PC-3 (cell line): ENCODE results near the gene PGA4. TPM values are rescaled to one million over a fixed set of nuclear protein-coding genes. Genes with fewer than 3 reads are reported as not detected.

Source experiments
- ATAC-seq: fragments of 200-7000 bp; cut with Tn5 transposase; 2 replicates; pipeline ENCODE4 v1.9.1; 2020; ENCODE audit warnings: mild to moderate bottlenecking, moderate library complexity
- BruUV-seq: library from RNA; stranded (reverse); fragments of 400-500 nt; replicated peaks from 2 replicates; lab custom pipeline; 2021; lab: Mats Ljungman, UMichigan
- CTCF ChIA-PET: fragments of 300-600 bp; sonication (Branson Sonifier 250); formaldehyde crosslinking; loops from one replicate; lab custom pipeline; 2022; ENCODE audit warnings: antibody characterized with exemption; lab: Charles Lee
- POLR2A ChIA-PET: fragments of 300-600 bp; sonication (Branson Sonifier 250); formaldehyde crosslinking; loops from one replicate; lab custom pipeline; 2022; ENCODE audit warnings: antibody characterized with exemption; ENCODE audit not compliant: unreplicated experiment; lab: Charles Lee
- DNase-seq: peaks from one replicate; pipeline ENCODE4 v3.0.0-alpha.2; 2015
- H2AFZ ChIP-seq: fragments of 300-600 bp; sonication (generic); 2 replicates; pipeline ENCODE4 v1.6.0; 2016; ENCODE audit warnings: antibody characterized with exemption, low read length
- H3F3A ChIP-seq: fragments of 300-600 bp; sonication (generic); one replicate; pipeline ENCODE4 v1.6.0; 2017; ENCODE audit warnings: antibody characterized with exemption, low read length, control low read depth, mild to moderate bottlenecking; ENCODE audit not compliant: unreplicated experiment
- H3K27ac ChIP-seq: fragments of 300-600 bp; sonication (generic); 2 replicates; pipeline ENCODE4 v1.5.1; 2016; ENCODE audit warnings: mild to moderate bottlenecking, low read length
- H3K27me3 ChIP-seq: fragments of 300-600 bp; sonication (generic); 2 replicates; pipeline ENCODE4 v1.6.1; 2016; ENCODE audit warnings: low read length, mixed read lengths
- H3K36me3 ChIP-seq: fragments of 300-600 bp; sonication (generic); 2 replicates; pipeline ENCODE4 v1.6.1; 2016; ENCODE audit warnings: low read depth, mixed run types, low read length, mixed read lengths
- H3K4me1 ChIP-seq: fragments of 300-600 bp; sonication (generic); 2 replicates; pipeline ENCODE4 v1.5.1; 2016; ENCODE audit warnings: low read length; ENCODE audit not compliant: insufficient read depth
- H3K4me2 ChIP-seq: fragments of 300-600 bp; sonication (generic); 2 replicates; pipeline ENCODE4 v1.6.0; 2016; ENCODE audit warnings: low read length
- H3K4me3 ChIP-seq: fragments of 300-600 bp; sonication (generic); 2 replicates; pipeline ENCODE4 v1.5.1; 2016; ENCODE audit warnings: mild to moderate bottlenecking, low read length, mixed read lengths
- H3K79me2 ChIP-seq: fragments of 300-600 bp; sonication (generic); 2 replicates; pipeline ENCODE4 v1.6.1; 2017; ENCODE audit warnings: low read length, mixed read lengths
- H3K9ac ChIP-seq: fragments of 300-600 bp; sonication (generic); 2 replicates; pipeline ENCODE4 v1.6.0; 2016; ENCODE audit warnings: mild to moderate bottlenecking, low read length
- H3K9me2 ChIP-seq: fragments of 300-600 bp; sonication (generic); replicated peaks from 2 replicates; pipeline ENCODE4 v1.6.1; 2016; ENCODE audit warnings: mixed run types, low read length, mixed read lengths
- H3K9me3 ChIP-seq: fragments of 300-600 bp; sonication (generic); 2 replicates; pipeline ENCODE4 v1.6.1; 2016; ENCODE audit warnings: low read length, mixed read lengths
- H4K20me1 ChIP-seq: fragments of 300-600 bp; sonication (generic); 2 replicates; pipeline ENCODE4 v1.6.1; 2016; ENCODE audit warnings: low read length, mixed read lengths
- CTCF ChIP-seq: fragments of 300-600 bp; sonication (generic); conservative IDR thresholded peaks from 2 replicates; pipeline ENCODE4 v1.5.1; 2017; ENCODE audit warnings: antibody characterized with exemption, low read depth, mild to moderate bottlenecking, low read length
- EZH2 ChIP-seq: fragments of 300-600 bp; sonication (generic); IDR thresholded peaks from one replicate; pipeline ENCODE4 v1.6.1; 2017; ENCODE audit warnings: antibody characterized with exemption, mild to moderate bottlenecking, low read length; ENCODE audit not compliant: unreplicated experiment
- EZH2phosphoT487 ChIP-seq: fragments of 300-600 bp; sonication (generic); IDR thresholded peaks from 2 replicates; pipeline ENCODE4 v1.6.1; 2018; ENCODE audit warnings: mild to moderate bottlenecking, antibody characterized with exemption, low read length, borderline replicate concordance
- intact Hi-C: fragments of 100-400 bp; cut with micrococcal nuclease; formaldehyde crosslinking; loops from 2 replicates; pipeline ENCODE4 v1.9.0; 2023
- total RNA-seq: library from RNA; depleted of rRNA; stranded (reverse); fragments of >200 nt; gene quantifications from 2 replicates; pipeline ENCODE4 v1.2.3, GENCODE V29; 2014

The PGA4 gene
- total RNA-seq, 1 experiment from 2014 or later = not detected

GRCh38 chr11:61264795-61265194 is 42.6 kb downstream of the PGA4 start:
- intact Hi-C loops = no loop called here
- H3K27ac ChIP-seq = no peak overlapping the region
- H3K27me3 ChIP-seq = no peaks in the 10 kb centered on the region
- H3F3A ChIP-seq = no peaks in the 10 kb centered on the region
- H3K4me1 ChIP-seq = peaks cover 4% of the 10 kb centered on the region; the same call in 1 of the 2 replicates
- CTCF ChIA-PET = no interaction called here
- no peaks in the 10 kb centered on the region for H3K9me2 ChIP-seq
- H3K36me3 ChIP-seq = no peaks in the 10 kb centered on the region
- no peaks in the 10 kb centered on the region for H3K79me2 ChIP-seq
- no peak for DNase-seq
- no peak overlapping the region for H3K4me2 ChIP-seq
- H3K9ac ChIP-seq = no peak overlapping the region
- no peak for TF ChIP-seq CTCF
- no peak for TF ChIP-seq EZH2
- TF ChIP-seq EZH2phosphoT487 = no peak
- BruUV-seq = no TSS peak
- no peaks in the 10 kb centered on the region for H3K9me3 ChIP-seq
- no peaks in the 10 kb centered on the region for H4K20me1 ChIP-seq
- H2AFZ ChIP-seq = no peak overlapping the region
- no peak overlapping the region for H3K4me3 ChIP-seq
- ATAC-seq = no peak
- POLR2A ChIA-PET = no interaction called here

- Histone ChIP-seq H4K20me1 (no peaks in the 10 kb centered on the region), H2AFZ (no peak overlapping the region), H3K27ac (no peak overlapping the region), H3K9me2 (no peaks in the 10 kb centered on the region), H3K27me3 (no peaks in the 10 kb centered on the region), H3K36me3 (no peaks in the 10 kb centered on the region), H3K9ac (no peak overlapping the region), H3K4me2 (no peak overlapping the region), H3K4me1 (peaks cover 6% of the 10 kb centered on the region; the same call in 1 of the 2 replicates), H3K9me3 (no peaks in the 10 kb centered on the region), H3F3A (no peaks in the 10 kb centered on the region), H3K79me2 (no peaks in the 10 kb centered on the region), H3K4me3 (no peak overlapping the region)
- ChIA-PET POLR2A (no interaction called here), CTCF (no interaction called here)
- DNase-seq = no peak
- BruUV-seq = no TSS peak
- TF ChIP-seq CTCF (no peak), EZH2phosphoT487 (no peak), EZH2 (no peak)
- ATAC-seq = no peak
- intact Hi-C loops = no loop called here
Observed at GRCh38 chr11:61265357-61265756, 43.2 kb downstream of the PGA4 start.

- peak; percentile 59 for ATAC-seq
Observed at GRCh38 chr11:61266602-61267001, 44.5 kb downstream of the PGA4 start.

More at GRCh38 chr11:61266602-61267001, 44.5 kb downstream of the PGA4 start:
- no peak overlapping the region for H3K4me3 ChIP-seq
- no peaks in the 10 kb centered on the region for H3K27me3 ChIP-seq
- TF ChIP-seq CTCF = no peak
- no peak for TF ChIP-seq EZH2
- no peak for TF ChIP-seq EZH2phosphoT487
- no peaks in the 10 kb centered on the region for H3K9me2 ChIP-seq
- H3K36me3 ChIP-seq = no peaks in the 10 kb centered on the region
- no peaks in the 10 kb centered on the region for H3K79me2 ChIP-seq
- H3K4me2 ChIP-seq = no peak overlapping the region
- no peak overlapping the region for H3K9ac ChIP-seq
- ChIA-PET POLR2A (interaction anchor here (0.7 kb wide), 1 partner anchor 10 kb away, joined by 3 read pairs; no protein-coding TSS in a partner anchor), CTCF (no interaction called here)
- H4K20me1 ChIP-seq = no peaks in the 10 kb centered on the region
- H2AFZ ChIP-seq = no peak overlapping the region
- peak; percentile 31 for DNase-seq
- no peaks in the 10 kb centered on the region for H3F3A ChIP-seq
- peaks cover 10% of the 10 kb centered on the region; the same call in 1 of the 2 replicates for H3K4me1 ChIP-seq
- intact Hi-C loops = no loop called here
- no peaks in the 10 kb centered on the region for H3K9me3 ChIP-seq
- no peak overlapping the region for H3K27ac ChIP-seq
- no TSS peak for BruUV-seq
